K562 (cell line): ENCODE measurements around the gene SHANK1. TPM values are rescaled to one million over a fixed set of nuclear protein-coding genes. Genes with fewer than 3 reads are reported as not detected.

Source experiments
- BCL6 ChIP-seq: fragments of 250-450 bp; sonication (Bioruptor Pico); IDR thresholded peaks from 2 replicates; pipeline ENCODE4 v1.4.0; 2020
- BCOR ChIP-seq: fragments of 450-650 bp; IDR thresholded peaks from 2 replicates; pipeline ENCODE4 v1.6.1; 2016
- BRF2 ChIP-seq: IDR thresholded peaks from 3 replicates; pipeline ENCODE4 v1.6.1; 2011; ENCODE audit warnings: borderline replicate concordance, mild to moderate bottlenecking; ENCODE audit not compliant: insufficient read length, insufficient read depth
- COPS2 ChIP-seq: fragments of 450-650 bp; conservative IDR thresholded peaks from 2 replicates; pipeline ENCODE4 v1.6.1; 2016; ENCODE audit warnings: mild to moderate bottlenecking, moderate library complexity
- DNMT1 ChIP-seq: fragments of 450-650 bp; IDR thresholded peaks from 2 replicates; pipeline ENCODE4 v1.6.1; 2016; ENCODE audit warnings: antibody characterized with exemption, mild to moderate bottlenecking
- GABPA ChIP-seq: fragments of 200-800 bp; sonication (Bioruptor generic); conservative IDR thresholded peaks from 2 replicates; pipeline ENCODE4 v1.6.1; 2016; ENCODE audit warnings: low read depth, missing genetic modification characterization, missing compliant biosample characterization
- GABPB2 ChIP-seq: fragments of 250-450 bp; sonication (Bioruptor Pico); conservative IDR thresholded peaks from 2 replicates; pipeline ENCODE4 v1.5.1; 2021; ENCODE audit warnings: mild to moderate bottlenecking
- ID3 ChIP-seq, 2 experiments: fragments of 250-450 bp in 1 of 2; fragments of 450-650 bp in 1 of 2; sonication (Bioruptor Pico) in 1 of 2; IDR thresholded peaks; 2 replicates each; pipeline versions ENCODE4 v1.6.1 to v1.8.0; 2016 to 2021; ENCODE audit warnings: mild to moderate bottlenecking in 2 of 2, moderate library complexity in 2 of 2, missing compliant biosample characterization in 1 of 2, missing genetic modification characterization in 1 of 2
- JUN ChIP-seq, 2 experiments: sonication (generic) in 1 of 2; formaldehyde crosslinking in 1 of 2; IDR thresholded peaks; 2 replicates each; pipeline versions ENCODE4 v1.6.1 to v1.8.0; 2012 to 2022; ENCODE audit warnings: borderline replicate concordance in 2 of 2, mild to moderate bottlenecking in 2 of 2, improper control_type of control experiment in 1 of 2, low read depth in 1 of 2, low read length in 1 of 2, missing genetic modification reagents in 1 of 2
- MTA1 ChIP-seq: fragments of 450-650 bp; IDR thresholded peaks from 2 replicates; pipeline ENCODE4 v1.6.1; 2017; ENCODE audit warnings: borderline replicate concordance
- NFRKB ChIP-seq: fragments of 450-650 bp; IDR thresholded peaks from 2 replicates; pipeline ENCODE4 v1.6.1; 2016; ENCODE audit warnings: low read depth
- SETDB1 ChIP-seq: IDR thresholded peaks from one replicate; pipeline ENCODE4 v1.6.1; 2012; ENCODE audit warnings: low read length, control low read depth, inconsistent platforms
- SMARCE1 ChIP-seq: fragments of 450-650 bp; IDR thresholded peaks from 2 replicates; pipeline ENCODE4 v1.7.1; 2016; ENCODE audit warnings: mild to moderate bottlenecking
- TEAD2 ChIP-seq: fragments of 450-650 bp; IDR thresholded peaks from 2 replicates; pipeline ENCODE4 v1.6.1; 2016; ENCODE audit warnings: missing genetic modification characterization, control low read depth, missing compliant biosample characterization
- XRCC3 ChIP-seq: fragments of 450-650 bp; IDR thresholded peaks from 2 replicates; pipeline ENCODE4 v1.6.1; 2017; ENCODE audit warnings: mild to moderate bottlenecking, moderate library complexity
- ZNF212 ChIP-seq: fragments of 450-650 bp; formaldehyde crosslinking; IDR thresholded peaks from 2 replicates; pipeline ENCODE4 v1.4.0; 2020; ENCODE audit warnings: mild to moderate bottlenecking
- ZNF23 ChIP-seq: fragments of 250-450 bp; sonication (Bioruptor Pico); IDR thresholded peaks from 2 replicates; pipeline ENCODE4 v1.4.0; 2020; ENCODE audit warnings: mild to moderate bottlenecking
- ZNF280B ChIP-seq: fragments of 250-450 bp; sonication (Bioruptor Pico); IDR thresholded peaks from 2 replicates; pipeline ENCODE4 v1.5.1; 2021; ENCODE audit warnings: mild to moderate bottlenecking
- ZNF436 ChIP-seq: fragments of 250-450, 450-650 bp; sonication (Bioruptor Pico); formaldehyde crosslinking; IDR thresholded peaks from 2 replicates; pipeline ENCODE4 v1.7.0; 2020; ENCODE audit warnings: mild to moderate bottlenecking
- polyA plus RNA-seq, 8 experiments: library from polyadenylated mRNA; depleted of rRNA in 4 of 8; stranded (reverse) in 5 of 8; unstranded in 3 of 8; fragments of >200 nt; fragmentation: Nextera tagmentation in 2 of 8; fragmentation: Illumina TruSeq in 1 of 8; extraction: Ambion mirVana in 2 of 8; extraction: Trizol in 1 of 8; gene quantifications; 2 replicates each; pipeline versions ENCODE4 v1.2.1 to v1.2.3, GENCODE V29; 2011 to 2014; ENCODE audit warnings: inconsistent platforms in 1 of 8, missing spikeins in 1 of 8
- total RNA-seq, 7 experiments: library from RNA; depleted of rRNA in 6 of 7; stranded (reverse); fragments of >200 nt in 6 of 7; fragmentation: Illumina TruSeq in 2 of 7; extraction: Trizol in 2 of 7; gene quantifications; 2 replicates each; pipeline versions ENCODE4 v1.2.1 to v1.2.3, GENCODE V29; 2011 to 2021; ENCODE audit warnings: low replicate concordance in 1 of 7
- TF ChIP-seq, protein P1 (sequence below): fragments of 450-650 bp; IDR thresholded peaks from 2 replicates; pipeline ENCODE4 v1.7.1; 2018; ENCODE audit warnings: mild to moderate bottlenecking, low read depth; ENCODE audit not compliant: partially characterized antibody
- TF ChIP-seq, protein P2 (sequence below), 3 experiments: fragments of 200-800 bp in 1 of 3; sonication (Bioruptor generic) in 1 of 3; sonication (generic) in 1 of 3; formaldehyde crosslinking in 1 of 3; IDR thresholded peaks; 2 replicates each; pipeline versions ENCODE4 v1.6.1 to v1.8.0; 2016 to 2022; ENCODE audit warnings: mild to moderate bottlenecking in 2 of 3, missing compliant biosample characterization in 2 of 3, missing genetic modification characterization in 2 of 3, missing genetic modification reagents in 1 of 3

Gene SHANK1
- total and polyA plus RNA-seq, 9 of the 15 experiments (the other 6 are each of a cell fraction or from before 2014, with no cell fraction given), result 0.33 to 1.3 (median 0.55) TPM; not detected in 2

DNA sequence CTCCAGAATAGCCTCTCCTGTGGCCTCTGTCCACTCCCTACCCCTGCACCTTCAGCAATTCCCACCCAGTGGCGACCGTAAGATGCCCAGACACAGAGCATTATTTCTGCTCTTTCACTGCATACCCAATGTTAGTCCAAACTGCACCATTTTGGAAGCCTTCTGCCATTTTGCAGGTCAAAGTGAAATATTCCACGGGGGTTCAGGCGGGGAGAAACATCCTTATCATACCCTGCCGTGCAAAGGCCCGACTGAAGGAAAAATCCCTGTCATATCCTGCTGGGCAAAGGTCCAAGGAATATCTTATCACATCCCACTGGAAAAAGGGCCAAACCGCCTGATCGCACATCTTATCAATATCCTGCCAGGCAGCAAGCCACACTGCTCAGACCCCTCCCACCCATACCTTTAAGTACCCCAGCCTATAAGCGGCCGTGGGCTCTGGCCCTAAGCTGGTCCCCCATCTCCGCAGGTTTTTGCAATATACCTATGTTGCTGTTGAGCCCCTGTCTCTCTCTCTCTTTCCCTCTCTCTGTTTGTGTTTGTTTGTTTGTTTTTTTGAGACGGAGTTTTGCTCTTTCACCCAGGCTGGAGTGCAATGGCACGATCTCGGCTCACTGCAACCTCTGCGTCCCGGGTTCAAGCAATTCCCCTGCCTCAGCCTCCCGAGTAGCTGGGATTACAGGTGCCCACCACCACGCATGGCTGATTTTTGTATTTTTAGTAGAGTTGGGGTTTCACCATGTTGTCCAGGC is 21.8 kb upstream of the SHANK1 start (continued):
- TF ChIP-seq BCOR (no peak), ID3 (CRISPR knock-in tag; IDR thresholded peaks at IDR 0.05) (no peak), ID3 (tag; IDR thresholded peaks at IDR 0.05) (peak; percentile 65), SMARCE1 (peak; percentile 84), DNMT1 (no peak), TEAD2 (tag) (no peak), XRCC3 (no peak), GABPB2 (CRISPR knock-in tag) (no peak), NFRKB (peak; percentile 72; the same call in 1 of the 2 replicates), SETDB1 (no peak), MTA1 (no peak), COPS2 (no peak), GABPA (tag) (peak; percentile 52; the same call in 1 of the 2 replicates), ZNF436 (CRISPR knock-in tag) (no peak), BRF2 (no peak), ZNF212 (CRISPR knock-in tag) (0 out of 2 replicates have a peak, but pooled peaks have one; percentile 21), BCL6 (CRISPR knock-in tag) (no peak), ZNF280B (no peak), JUN (IDR thresholded peaks at IDR 0.05; ENCODE audit: borderline replicate concordance, low read depth, low read length) (no peak), JUN (CRISPR knock-in tag; IDR thresholded peaks at IDR 0.05; ENCODE audit: borderline replicate concordance) (no peak), ZNF23 (CRISPR knock-in tag) (no peak)
- TF ChIP-seq, protein P1, sequence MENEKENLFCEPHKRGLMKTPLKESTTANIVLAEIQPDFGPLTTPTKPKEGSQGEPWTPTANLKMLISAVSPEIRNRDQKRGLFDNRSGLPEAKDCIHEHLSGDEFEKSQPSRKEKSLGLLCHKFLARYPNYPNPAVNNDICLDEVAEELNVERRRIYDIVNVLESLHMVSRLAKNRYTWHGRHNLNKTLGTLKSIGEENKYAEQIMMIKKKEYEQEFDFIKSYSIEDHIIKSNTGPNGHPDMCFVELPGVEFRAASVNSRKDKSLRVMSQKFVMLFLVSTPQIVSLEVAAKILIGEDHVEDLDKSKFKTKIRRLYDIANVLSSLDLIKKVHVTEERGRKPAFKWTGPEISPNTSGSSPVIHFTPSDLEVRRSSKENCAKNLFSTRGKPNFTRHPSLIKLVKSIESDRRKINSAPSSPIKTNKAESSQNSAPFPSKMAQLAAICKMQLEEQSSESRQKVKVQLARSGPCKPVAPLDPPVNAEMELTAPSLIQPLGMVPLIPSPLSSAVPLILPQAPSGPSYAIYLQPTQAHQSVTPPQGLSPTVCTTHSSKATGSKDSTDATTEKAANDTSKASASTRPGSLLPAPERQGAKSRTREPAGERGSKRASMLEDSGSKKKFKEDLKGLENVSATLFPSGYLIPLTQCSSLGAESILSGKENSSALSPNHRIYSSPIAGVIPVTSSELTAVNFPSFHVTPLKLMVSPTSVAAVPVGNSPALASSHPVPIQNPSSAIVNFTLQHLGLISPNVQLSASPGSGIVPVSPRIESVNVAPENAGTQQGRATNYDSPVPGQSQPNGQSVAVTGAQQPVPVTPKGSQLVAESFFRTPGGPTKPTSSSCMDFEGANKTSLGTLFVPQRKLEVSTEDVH, result no peak
- TF ChIP-seq, protein P2, sequence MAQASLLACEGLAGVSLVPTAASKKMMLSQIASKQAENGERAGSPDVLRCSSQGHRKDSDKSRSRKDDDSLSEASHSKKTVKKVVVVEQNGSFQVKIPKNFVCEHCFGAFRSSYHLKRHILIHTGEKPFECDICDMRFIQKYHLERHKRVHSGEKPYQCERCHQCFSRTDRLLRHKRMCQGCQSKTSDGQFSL (CRISPR knock-in tag; IDR thresholded peaks at IDR 0.05), result no peak
- TF ChIP-seq, protein P2 (tag; IDR thresholded peaks at IDR 0.05), result no peak
